DMS 273 (cell line): ENCODE data around the gene MCRS1.
A peak's percentile ranks its signal among the peaks of the same experiment; 100 is the strongest.

Experiments used
- DNase-seq: peaks from one replicate; lab custom pipeline; 2025; ENCODE audit not compliant: unreplicated experiment; lab: John Stamatoyannopoulos, UW

Gene MCRS1

DNA sequence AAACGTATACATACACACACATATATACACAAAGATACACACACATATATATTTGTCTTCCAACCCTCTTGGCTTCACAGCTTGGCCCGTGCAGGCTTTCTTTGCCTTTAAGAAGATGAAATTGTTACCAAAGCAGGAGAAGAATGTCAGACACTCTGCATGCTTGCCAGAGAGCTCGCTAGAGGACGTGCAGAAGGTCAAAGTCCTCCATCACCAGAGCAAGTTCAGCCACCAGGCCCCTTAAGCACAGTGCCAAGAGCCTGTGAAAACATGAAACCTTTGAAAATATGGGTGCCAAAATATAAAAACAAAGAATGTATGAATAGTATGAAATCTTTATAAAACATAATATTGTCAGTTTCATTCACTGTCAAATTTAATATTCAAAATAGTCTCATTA is 14.9 kb upstream of the MCRS1 start:
- no peak for DNase-seq

DNA sequence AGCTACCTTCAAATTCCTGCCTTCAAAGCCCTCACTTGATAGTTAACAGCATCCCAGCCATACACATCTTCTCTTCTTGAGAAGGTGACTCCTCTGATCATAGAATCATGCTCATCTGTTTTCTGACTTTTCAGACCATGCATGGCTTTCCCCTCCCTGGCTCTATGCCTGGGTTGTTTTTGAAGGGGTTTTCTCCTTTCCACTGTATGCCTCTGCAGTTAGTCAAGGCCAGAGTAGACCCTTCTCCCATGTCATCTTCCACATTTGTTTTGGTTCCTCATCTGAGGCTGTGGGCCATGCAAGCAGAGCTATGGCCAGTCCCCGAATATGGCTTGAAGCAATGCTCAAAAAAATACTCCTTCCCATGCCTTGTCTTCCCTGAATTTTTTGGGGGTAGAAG is 14.3 kb upstream of the MCRS1 start:
- no peak for DNase-seq

DNA sequence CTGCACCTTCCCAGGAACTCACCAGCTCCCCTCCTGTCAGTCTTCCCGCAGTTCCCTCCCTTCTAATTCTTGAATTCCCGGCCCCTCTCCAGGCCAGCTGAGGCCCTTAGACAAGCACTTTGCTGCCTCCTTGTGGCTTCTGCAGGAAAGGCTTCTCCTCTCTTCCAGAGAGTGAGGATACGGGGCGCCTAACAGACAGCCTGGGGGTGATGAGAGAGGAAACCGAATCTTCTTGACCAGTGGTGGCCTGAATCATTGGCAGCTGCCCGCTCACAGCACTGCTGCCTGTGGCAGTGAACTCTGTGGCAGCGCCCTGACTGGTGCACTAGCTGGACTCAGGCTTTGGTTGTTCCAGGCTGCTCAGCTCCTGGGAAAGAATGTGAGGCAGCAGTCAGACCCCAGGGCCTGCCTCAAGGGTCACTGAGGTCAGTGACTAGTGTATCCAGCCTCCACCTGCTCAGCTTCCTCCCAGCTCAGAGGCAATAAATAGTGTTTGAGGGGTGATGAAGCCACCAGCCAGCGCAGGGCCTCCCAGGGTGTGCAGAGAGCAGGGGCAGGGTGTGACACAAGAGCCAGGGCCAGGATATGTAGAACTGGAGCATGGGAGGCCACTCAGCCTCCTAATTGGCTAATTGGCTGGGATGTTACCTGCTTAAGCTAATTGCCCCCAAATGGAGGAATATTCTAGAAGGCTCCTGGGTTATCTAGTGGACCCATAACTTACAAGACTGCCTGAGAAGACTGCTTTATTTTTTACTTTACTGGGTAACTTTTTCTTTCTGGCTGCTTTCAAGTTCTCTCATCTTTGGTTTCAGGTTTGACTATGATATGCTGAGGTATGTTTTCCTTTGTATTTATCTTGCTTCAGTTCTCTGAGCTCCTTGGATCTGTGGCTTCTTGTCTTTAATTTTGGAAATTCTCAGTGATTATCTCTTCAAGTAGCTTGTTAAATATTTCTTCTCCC is 12.9 kb upstream of the MCRS1 start:
- peak; percentile 85 for DNase-seq

DNA sequence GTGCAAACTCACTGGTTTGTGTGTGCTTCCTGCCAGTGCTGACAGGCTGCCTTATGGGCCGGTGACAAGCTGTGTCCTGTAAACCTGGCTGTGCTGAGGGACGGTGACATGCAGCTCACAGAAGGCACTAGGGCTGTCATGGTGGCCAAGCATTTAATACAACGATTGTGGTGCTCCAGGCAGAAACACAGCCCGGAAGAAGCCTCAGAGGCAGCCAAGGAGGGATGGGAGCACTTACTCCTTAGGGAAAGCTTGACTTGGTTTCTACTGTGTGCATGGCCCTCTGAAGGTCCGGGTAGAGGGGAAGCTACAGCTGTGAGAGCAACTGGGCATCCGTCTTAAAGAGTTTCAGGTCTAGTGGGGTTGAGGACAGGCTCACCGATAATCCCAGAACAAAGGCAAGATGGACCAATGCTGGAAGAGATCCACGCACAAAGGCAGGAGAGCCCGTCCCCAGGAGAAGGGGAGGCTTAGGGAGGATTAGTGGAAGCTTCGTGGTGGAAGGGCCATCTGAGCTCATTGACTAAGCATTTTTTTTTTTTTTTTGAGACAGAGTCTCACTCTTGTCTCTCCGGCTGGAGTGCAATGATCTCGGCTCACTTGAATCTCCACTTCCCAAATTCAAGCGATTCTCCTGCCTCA is 10.7 kb upstream of the MCRS1 start:
- DNase-seq = no peak

DNA sequence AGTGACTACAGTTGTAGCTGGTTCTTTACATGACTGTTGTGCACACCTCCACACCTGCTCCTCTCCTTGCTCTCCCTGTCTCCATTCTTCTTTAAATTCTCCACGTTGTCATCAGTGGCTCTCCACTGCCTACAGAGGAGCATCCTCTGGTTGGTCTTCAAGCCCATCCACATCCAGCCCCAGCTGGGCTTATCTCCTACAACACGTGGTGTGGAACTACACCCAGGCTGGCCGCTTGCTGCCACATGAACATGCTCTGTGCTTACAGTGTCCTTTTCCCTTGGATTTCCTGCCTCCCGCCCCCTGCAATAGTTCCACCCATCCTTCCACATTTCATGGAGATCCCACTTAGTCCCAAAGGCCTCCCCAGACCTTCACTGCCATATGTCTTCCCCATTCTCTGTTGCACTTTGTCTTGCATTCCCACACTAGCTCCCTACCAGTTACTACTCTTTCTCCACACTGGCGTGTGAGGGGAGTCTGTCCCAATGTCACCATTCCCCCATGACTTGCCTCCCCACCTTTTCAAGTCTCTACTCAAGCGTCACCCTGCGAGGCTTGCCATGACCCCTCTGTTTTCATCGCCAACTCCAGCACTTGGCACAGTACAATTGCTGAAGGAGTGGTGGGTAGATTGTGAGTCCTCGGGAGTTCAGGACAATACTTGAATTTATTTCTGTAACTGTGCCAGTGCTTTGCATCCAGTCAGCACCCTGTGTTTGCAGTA is 9.8 kb upstream of the MCRS1 start:
- no peak for DNase-seq

DNA sequence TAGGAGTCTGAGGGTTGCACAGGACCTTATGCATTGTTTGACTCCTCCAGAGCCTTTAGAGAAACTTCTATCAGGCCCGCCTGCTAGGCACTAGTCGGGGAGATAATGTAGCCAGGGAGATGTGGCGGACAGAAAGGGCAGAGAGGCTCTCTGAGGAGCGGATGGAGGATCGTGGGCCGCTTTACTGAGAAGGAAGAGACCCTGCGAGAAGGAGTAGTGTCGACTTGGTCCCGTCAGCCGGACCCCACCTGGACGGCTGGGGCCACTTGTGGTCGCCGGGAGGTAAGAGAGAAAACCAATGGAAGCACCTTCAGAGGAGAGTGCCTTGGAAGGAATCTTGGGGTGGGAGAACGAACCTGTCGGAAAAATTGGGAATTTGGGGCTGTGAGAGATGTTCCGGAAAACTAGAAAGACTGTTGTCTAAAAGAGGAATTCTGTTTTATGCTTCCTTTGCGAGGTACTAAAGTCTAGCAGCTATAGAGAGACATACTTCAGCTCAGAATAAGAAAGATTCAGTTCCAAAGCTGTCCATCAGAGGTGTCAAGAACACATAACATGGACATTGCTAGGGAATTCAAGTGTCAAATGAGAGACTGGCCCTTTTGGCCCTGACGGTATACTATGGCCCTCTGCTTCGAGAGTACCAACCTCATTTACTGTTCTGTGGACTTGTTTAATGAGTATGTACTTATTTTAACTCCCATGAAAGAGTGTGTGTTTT is 660 bp upstream of the MCRS1 start:
- peak; percentile 28 for DNase-seq

DNA sequence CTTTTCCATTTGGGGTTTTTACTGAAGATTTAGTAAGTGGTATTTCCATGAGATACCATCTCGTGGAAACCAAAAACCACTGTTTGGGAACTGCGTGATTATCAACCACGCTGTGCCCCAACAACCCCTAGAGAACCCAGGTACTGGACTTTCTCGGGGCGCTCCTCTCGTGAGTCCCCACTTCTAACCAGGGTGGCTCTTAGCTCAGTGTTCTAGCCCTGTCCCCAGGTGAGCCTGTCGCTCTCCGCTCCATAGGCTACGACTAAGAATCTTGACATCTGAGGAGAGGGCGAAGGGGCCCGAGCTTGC is 686 bp downstream of the MCRS1 start:
- DNase-seq = no peak

DNA sequence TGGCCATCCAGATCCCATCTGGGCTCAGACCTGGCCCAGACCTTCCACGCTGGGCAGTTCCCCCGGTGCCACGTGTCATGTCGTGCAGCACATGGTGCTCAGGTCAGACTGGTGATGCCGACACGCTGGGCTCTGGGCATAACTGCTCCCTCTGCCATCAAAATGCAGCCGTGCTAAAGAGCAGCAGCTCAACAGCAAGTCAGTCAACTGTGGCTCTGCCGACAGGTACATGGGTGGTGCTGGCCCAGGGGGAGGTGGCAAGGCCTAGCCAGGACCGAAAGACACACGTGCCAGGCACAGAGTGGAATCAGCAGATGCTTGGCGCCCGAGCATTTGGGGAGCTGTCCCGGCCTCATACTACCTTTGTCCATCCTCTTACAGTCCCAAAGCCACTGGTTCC is 1.6 kb downstream of the MCRS1 start:
- no peak for DNase-seq

DNA sequence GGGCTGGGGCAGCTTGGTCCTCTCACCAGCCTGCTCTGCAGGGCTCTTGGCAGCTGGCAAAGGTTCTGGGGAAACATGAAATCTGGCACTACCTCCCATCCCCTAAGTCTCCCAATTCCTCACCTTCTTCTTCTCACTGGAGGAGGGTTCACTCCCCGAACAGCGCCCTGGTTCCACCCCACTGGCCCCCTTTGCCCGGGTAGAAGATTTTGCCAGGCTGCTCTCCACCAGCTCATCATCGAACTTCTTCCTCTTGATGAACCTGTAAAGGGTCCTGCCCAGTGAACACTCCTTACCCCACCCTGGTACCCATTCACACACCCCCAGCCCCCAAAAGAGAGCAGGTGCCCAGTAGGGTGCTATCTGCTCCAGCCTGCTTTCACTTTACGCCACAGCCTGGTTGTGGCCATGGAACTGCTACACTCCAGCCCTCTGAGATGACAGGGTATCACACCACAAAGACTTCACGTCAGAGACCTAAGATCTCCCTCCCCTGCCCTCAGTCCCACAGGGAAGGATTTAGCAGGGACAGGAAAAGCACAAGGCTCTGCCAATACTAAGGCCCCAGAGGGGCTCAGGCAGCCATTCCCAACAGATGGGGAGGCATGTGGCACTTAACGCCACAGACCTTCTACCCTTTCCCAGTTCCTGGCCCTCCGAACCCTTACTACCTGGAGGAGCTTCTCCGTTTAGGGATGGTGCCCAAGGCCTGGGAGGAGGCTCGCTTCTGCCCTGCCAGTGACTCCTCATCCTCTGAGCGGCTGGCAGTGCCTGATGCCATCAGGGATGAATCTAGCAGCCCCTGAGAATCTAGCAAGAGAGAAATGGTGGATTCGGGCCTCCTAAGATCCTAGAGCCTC is 2.3 kb downstream of the MCRS1 start:
- DNase-seq = no peak

DNA sequence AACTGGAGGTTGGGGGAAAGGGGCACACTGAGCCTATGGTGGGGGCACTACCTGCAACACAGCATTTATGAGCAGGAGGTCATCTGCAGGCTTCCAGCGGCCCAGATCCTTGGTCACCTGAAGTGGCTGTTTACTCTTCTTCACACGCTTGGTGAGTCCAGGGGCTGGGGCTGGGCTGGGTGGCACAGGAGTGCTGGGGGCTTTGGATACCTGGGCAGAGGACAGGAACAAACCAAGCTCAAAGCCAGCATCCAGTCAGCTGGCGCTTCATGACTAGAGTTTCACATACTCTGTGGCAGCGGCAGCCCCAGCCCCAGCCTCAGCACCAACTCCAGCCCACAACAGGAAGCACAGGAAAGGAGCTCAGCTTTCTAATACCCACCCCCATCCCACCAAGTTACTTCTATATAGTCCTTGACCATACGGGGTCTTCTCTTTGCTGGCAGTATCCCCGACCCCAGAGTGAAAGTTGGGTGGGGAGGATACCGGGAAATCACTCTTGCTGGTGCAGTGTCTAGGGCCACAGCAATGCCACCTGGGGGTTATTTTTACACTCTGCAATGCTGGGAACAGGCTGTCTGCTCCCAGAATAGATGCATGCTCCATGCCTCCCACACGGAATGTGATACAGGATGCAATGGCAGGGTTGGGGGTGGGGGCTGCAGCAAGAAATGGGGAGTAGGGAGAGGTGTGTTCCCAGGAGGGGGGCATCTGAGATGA is 3.1 kb downstream of the MCRS1 start:
- no peak for DNase-seq

DNA sequence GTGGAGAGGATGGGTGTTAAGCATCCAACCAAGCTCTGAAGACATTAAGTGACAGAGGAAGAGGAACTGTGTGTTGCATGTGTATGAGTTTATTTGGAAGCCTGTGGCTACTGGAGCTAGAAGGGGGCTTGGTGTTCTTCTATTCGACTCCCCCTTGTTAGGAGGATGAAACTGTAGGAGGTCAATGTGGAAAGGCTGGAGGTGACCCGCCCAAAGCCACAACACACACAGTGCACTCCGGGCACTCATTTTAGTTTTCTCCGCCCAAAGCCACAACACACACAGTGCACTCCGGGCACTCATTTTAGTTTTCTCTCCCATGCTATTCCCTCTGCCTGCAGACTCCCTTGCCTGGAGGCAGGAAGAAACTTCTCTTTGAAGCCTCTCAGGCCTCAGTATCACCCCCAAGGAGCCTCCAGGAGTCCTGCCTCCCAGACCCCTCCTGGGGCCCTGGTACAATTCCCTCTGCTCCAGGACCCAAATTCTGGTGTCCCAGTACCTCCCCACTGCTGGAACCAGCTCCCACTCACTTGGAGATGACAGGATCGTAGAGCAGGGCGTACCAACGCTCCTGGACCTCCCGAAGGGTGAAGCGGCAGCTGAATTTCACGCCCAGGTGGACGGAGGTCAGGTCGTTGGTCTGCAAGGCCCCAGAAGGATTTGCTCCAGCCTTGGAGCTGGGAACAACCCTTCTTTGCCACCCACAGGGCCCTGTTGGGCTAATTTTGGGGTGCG is 3.8 kb downstream of the MCRS1 start:
- no peak for DNase-seq

DNA sequence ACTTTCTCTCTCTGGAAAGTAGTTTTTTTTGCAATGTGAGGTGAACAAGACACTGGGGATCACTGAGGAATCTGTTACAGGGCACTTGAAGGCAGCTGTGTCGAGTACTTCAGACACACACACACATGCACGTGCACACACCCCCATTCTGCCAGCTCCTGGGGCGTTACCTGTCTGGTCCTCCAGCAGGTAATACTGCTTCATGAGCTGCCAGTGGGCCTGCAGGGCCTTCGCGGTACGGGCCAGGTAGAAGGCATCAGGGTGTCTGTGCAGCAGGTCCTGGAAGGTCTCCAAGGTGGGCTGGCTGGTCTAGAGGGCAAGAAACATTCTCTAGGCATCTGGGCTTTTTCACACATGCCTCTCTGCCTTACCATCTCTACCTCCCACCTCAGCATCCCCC is 5.1 kb downstream of the MCRS1 start:
- no peak for DNase-seq

DNA sequence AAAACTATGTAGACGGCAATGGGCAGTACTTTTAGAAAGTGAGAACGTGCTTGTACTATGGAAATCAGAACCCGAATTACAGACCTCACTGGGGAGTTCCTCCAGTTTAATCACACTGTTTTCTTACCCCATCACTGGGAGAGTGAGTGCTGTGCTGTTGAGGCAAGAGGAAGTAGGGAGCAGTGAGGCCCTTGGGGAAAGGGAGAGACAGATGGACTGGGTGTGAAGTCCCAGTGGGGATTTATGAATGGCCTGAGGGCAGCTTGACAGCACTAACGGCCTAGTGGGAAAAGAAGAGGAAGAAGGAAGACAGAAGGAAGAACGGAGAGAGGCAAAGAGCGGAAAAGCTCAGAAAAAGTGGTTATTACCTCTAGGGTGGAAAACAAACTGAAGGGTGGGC is 5.7 kb downstream of the MCRS1 start:
- no peak for DNase-seq

DNA sequence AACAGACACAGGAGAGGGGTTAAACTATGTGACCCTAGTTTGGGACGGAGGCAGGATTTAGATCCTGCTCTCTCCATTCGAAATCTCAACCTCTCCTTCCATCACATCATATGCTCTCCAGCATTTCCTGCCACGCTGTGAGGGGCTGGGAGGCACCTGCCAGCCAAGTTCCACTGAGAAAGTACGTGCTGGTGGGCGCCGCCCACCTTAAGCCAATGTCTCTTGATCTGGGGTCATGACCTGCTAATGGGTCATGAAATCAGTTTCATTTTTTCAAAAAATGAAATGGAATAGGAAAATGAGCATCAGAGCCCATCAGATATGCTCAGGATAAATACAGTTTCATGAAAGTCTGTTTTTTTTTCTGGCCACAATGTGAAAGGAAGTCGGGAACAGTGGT is 7.2 kb downstream of the MCRS1 start:
- DNase-seq = no peak

DNA sequence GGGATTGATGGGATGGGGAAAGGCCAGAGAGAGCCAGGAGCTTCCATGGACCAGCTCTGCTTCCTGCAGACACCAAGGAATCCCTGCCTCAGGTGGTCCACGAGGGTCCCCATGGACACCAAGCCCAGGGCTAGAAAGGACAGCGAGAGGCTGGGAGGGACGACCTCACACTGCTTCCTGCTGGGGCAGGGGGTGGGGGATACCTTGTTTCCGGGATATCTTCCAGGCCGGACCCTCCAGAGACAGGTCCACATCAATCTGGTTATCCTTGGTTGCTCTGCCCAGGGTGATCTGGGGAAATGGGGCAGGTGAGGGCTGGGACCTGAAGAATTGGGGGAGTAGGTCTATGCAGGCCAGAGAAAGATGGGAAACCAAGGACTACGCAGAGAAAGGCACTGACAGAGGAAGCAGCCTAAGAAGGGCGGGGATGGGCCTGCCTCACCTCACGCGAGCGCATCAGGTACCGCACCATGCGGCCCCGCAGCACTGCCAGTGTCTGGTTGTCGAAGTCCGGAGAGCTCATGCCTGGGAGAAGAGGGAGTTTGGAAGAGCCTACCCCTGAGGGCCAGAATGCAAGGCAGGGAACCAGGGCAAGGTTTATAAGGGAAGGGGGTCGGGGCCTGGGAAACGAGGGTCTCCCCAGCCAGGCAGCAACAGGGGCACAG is 8.8 kb downstream of the MCRS1 start:
- DNase-seq = no peak

DNA sequence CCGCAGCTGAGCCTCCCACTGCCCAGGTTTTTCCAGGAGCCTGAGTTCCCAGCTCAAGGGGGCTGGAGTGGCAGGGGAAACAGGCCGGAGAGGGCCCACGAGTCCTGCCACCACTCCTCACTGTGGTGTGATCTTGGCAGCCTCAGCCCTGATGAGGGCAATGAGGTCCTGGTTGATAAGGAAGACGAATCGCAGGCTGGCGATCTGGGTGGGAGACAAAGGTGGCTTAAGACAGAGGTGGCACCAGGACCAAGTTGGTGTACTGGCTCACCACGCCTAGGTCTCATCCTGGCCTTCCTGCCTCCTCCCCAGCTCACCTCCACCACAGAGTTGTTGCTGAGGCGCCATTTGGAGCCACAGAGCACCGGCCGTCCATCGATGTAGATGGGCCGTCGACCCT is 9.4 kb downstream of the MCRS1 start:
- DNase-seq = no peak

DNA sequence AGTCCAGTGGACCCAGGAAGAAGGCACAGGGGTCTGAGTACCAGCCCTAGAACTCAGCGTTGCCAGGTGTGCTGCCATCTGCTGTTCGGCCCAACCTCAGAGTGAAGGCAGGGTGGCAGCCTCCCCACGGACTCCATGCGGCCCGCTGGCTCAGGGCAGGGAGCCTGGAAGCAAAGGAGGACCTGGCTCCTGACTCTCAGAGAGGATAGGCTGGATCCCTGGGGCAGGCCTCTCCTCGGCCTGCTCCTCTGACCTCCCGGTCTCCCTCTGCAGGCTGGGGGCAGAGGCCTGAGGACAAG is 10.1 kb downstream of the MCRS1 start:
- DNase-seq = peak; percentile 68

DNA sequence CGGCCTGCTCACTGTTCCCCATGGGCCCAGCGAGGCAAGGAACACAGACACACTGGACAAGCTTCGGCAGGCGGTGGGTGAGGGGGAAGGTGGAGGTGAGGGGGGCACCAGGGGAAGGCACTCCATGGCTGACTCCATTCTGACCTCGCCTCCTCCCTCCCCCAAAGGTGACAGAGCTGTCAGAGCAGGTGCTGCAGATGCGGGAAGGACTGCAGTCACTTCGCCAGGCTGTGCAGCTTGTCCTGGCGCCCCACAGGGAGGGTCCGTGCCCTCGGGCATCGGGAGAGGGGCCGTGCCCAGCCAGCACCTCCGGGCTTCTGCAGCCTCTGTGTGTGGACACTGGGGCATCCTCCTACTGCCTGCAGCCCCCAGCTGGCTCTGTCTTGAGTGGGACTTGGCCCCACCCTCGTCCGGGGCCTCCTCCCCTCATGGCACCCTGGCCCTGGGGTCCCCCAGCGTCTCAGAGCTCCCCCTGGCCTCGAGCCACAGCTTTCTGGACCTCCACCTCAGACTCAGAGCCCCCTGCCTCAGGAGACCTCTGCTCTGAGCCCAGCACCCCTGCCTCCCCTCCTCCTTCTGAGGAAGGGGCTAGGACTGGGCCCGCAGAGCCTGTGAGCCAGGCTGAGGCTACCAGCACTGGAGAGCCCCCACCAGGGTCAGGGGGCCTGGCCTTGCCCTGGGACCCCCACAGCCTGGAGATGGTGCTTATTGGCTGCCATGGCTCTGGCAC is 10.6 kb downstream of the MCRS1 start:
- DNase-seq = no peak
